Measurements from ENCODE around the gene APOA5. TPM values are rescaled to one million over a fixed set of nuclear protein-coding genes. Genes with fewer than 3 reads are reported as not detected.

The APOA5 gene
- total RNA-seq, 4 donors from 2014 or later, result not detected

- no peaks in the 10 kb centered on the region for H3K27me3 ChIP-seq
- H3K4me1 ChIP-seq, result peaks cover 0 to 20% (median 17%) of the 10 kb centered on the region in 4 donors
- H3K36me3 ChIP-seq, result peaks cover 0 to 52% (median 20%) of the 10 kb centered on the region in 3 donors
- 85 to 90% methylated on average over 5 of the region's 5 CpGs for WGBS, 2 donors
- no peak for TF ChIP-seq POLR2A (IDR thresholded peaks at IDR 0.05)
- TF ChIP-seq, protein P1, sequence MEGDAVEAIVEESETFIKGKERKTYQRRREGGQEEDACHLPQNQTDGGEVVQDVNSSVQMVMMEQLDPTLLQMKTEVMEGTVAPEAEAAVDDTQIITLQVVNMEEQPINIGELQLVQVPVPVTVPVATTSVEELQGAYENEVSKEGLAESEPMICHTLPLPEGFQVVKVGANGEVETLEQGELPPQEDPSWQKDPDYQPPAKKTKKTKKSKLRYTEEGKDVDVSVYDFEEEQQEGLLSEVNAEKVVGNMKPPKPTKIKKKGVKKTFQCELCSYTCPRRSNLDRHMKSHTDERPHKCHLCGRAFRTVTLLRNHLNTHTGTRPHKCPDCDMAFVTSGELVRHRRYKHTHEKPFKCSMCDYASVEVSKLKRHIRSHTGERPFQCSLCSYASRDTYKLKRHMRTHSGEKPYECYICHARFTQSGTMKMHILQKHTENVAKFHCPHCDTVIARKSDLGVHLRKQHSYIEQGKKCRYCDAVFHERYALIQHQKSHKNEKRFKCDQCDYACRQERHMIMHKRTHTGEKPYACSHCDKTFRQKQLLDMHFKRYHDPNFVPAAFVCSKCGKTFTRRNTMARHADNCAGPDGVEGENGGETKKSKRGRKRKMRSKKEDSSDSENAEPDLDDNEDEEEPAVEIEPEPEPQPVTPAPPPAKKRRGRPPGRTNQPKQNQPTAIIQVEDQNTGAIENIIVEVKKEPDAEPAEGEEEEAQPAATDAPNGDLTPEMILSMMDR (IDR thresholded peaks at IDR 0.05), result no peak
- no peak for TF ChIP-seq EP300 (IDR thresholded peaks at IDR 0.05)
- H3K27ac ChIP-seq, result no peak overlapping the region
- H3K4me3 ChIP-seq, result no peak overlapping the region
- DNase-seq (ENCODE audit: low spot score in 2 of 2), result no peak
- no peaks in the 10 kb centered on the region for H3K9me3 ChIP-seq
Observed at GRCh38 chr11:116775975-116776374, 15.7 kb downstream of the APOA5 start.

DNA sequence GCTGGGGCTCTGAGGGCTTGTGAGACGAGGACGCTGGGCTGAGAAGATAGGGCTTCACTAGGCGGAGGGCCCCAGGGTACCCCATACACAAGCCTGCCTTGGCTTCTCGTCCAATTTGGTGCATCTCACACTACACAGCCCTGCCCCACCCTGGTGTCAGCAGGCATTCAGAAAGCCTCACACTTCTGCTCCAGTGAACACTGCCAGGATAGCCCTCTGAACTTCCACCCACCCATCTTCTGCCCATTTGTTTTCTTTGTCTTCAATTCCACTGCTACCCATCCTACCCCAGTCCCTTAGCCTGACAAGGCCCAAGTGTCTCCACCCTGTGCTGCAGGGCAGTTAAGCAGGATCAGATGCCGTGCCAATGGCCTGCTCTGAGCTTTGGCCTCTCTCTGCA is 17.0 kb downstream of the APOA5 start:
- H3K36me3 ChIP-seq, result peaks cover 0 to 40% (median 9%) of the 10 kb centered on the region in 3 donors
- H3K27me3 ChIP-seq, result no peaks in the 10 kb centered on the region
- no peak overlapping the region for H3K27ac ChIP-seq
- peaks cover 0 to 31% (median 22%) of the 10 kb centered on the region in 4 donors for H3K4me1 ChIP-seq
- H3K4me3 ChIP-seq, result no peak overlapping the region
- H3K9me3 ChIP-seq, result no peaks in the 10 kb centered on the region
- TF ChIP-seq, protein P1 (IDR thresholded peaks at IDR 0.05), result no peak
- no peak for TF ChIP-seq EP300 (IDR thresholded peaks at IDR 0.05)
- TF ChIP-seq POLR2A (IDR thresholded peaks at IDR 0.05), result no peak
- WGBS, 2 donors, result 87 to 89% methylated on average over 5 of the region's 5 CpGs
- DNase-seq (ENCODE audit: low spot score in 2 of 2), result no peak

DNA sequence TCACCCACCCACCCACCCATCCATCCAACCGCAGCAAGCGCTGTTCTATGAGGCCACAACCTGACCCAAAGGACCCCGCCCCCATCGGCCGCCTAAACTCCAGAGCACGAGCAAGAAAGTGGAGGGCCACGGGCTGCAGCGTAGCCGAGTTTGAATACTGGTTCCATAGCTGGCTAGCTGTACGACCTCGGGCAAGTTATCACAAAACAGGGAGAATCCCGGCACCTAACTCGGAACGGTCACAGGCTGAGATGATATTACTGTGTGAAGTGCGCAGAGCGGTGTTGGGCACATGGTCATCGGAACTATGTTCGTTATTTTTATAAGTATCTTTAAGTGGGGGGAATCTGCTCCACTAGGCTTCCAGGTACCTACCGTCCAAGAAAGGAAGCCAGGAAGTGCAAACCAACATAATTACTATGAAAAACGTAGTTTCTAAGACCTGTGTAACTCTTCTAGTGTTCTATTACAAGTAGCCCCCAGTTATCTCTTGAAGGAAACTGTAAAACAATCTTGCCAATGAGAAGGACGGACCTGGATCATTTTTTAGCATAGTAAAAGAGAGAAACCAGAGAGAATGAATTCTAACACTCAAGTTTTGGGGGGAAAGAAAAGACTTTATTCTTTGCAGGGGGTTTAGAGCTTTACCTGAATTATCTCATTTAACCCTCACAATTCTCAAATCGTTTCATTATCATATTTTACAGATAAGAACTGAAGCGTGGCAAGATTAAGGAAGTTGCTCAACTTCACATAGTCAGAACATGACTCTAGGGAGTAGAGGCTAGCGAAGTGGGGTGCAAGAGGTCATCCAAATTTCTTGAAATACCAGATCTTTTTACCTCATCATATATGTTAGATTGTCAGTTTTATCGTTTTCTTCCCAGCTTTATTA is 18.2 kb downstream of the APOA5 start:
- TF ChIP-seq EP300 (IDR thresholded peaks at IDR 0.05), result no peak
- no peak for TF ChIP-seq POLR2A (IDR thresholded peaks at IDR 0.05)
- TF ChIP-seq, protein P1 (IDR thresholded peaks at IDR 0.05), result no peak
- H3K4me3 ChIP-seq, result peak overlapping the region; percentile 82 to 96 (median 94)
- H3K9me3 ChIP-seq, result no peaks in the 10 kb centered on the region
- H3K36me3 ChIP-seq, result peaks cover 0 to 38% (median 0%) of the 10 kb centered on the region in 3 donors
- H3K4me1 ChIP-seq, result peaks cover 0 to 31% (median 22%) of the 10 kb centered on the region in 4 donors
- 5 to 10% methylated on average over 16 to 24 of the region's 25 CpGs for WGBS, 2 donors
- H3K27ac ChIP-seq, result peak overlapping the region; percentile 91 to 95 (median 94)
- no peaks in the 10 kb centered on the region for H3K27me3 ChIP-seq
- DNase-seq (ENCODE audit: low spot score in 2 of 2), result peak in 1 of 2 donors; percentile 51

- H3K27ac ChIP-seq, result peak within 1 kb of the TSS; percentile 91 to 95 (median 94)
- TF ChIP-seq EP300 (IDR thresholded peaks at IDR 0.05), result peak; percentile 89 to 93
- TF ChIP-seq, protein P1 (IDR thresholded peaks at IDR 0.05), result peak in 1 of 5 experiments; percentile 34
- peak; percentile 34 to 50 for TF ChIP-seq POLR2A (IDR thresholded peaks at IDR 0.05)
- H3K4me3 ChIP-seq, result peak within 1 kb of the TSS; percentile 82 to 96 (median 94)
- peak; percentile 75 to 83 for DNase-seq (ENCODE audit: low spot score in 2 of 2)
- H3K4me1 ChIP-seq, result peaks cover 0 to 31% (median 22%) of the 10 kb centered on the region in 4 donors
- no peaks in the 10 kb centered on the region for H3K9me3 ChIP-seq
- H3K27me3 ChIP-seq, result no peaks in the 10 kb centered on the region
- H3K36me3 ChIP-seq, result peaks cover 0 to 38% (median 0%) of the 10 kb centered on the region in 3 donors
- 0 to 1% methylated on average over 43 to 45 of the region's 73 CpGs for WGBS, 2 donors
Observed at GRCh38 chr11:116772443-116773202, 19.1 kb downstream of the APOA5 start, which contains the start of gene BUD13. Gene BUD13 (minus strand): TSS chr11:116772987. CDS start chr11:116772964, 23 bp downstream.
